ENCODE results near the gene ZNRF2. TPM values are rescaled to one million over a fixed set of nuclear protein-coding genes. Genes with fewer than 3 reads are reported as not detected.

The ZNRF2 gene
- total and polyA plus RNA-seq, 2 donors (not counting 1 experiment from before 2014, with no cell fraction given) = 2.6 to 7.9 TPM

- H3K9me3 ChIP-seq (ENCODE audit: control insufficient read depth, insufficient read depth, low read depth, low read length) = no peaks in the 10 kb centered on the region
- H3K4me3 ChIP-seq (replicated peaks in 1 of 4; ENCODE audit: control extremely low read depth in 1 of 4, insufficient read depth in 1 of 4, low read depth in 3 of 4, low read length in 4 of 4) = no peak overlapping the region
- no peak overlapping the region for H2AFZ ChIP-seq (ENCODE audit: low read length)
- TF ChIP-seq CTCF (conservative IDR thresholded peaks at IDR 0.05 in 1 of 2, IDR thresholded peaks at IDR 0.05 in 1 of 2; ENCODE audit: low read depth in 1 of 2, low read length in 2 of 2) = no peak
- TF ChIP-seq EZH2 (IDR thresholded peaks at IDR 0.05; ENCODE audit: low read length, missing control alignments) = no peak
- no peak overlapping the region for H3K27ac ChIP-seq (ENCODE audit: insufficient read depth, low read length)
- no peak overlapping the region for H3K4me2 ChIP-seq (ENCODE audit: extremely low read depth, insufficient read depth, low read length)
- no peak for DNase-seq (ENCODE audit: low read depth in 2 of 2)
- no peaks in the 10 kb centered on the region for H3K36me3 ChIP-seq (ENCODE audit: control insufficient read depth, insufficient read depth, low read length)
- H4K20me1 ChIP-seq (ENCODE audit: control insufficient read depth, extremely low read depth, insufficient read depth, low read length) = no peaks in the 10 kb centered on the region
- no peak overlapping the region for H3K9ac ChIP-seq (ENCODE audit: insufficient read depth, low read length)
- no peaks in the 10 kb centered on the region for H3K4me1 ChIP-seq (ENCODE audit: control insufficient read depth, extremely low read depth, insufficient read depth, low read length)
- no peaks in the 10 kb centered on the region for H3K79me2 ChIP-seq (ENCODE audit: control insufficient read depth, insufficient read depth, low read length)
- peaks cover 9% of the 10 kb centered on the region for H3K27me3 ChIP-seq (ENCODE audit: control insufficient read depth, insufficient read depth, low read length)
These were observed 35.1 kb upstream of the ZNRF2 start for GRCh38 chr7:30249316-30249715.

GRCh38 chr7:30249986-30250774, 34.2 kb upstream of the ZNRF2 start:
- Histone ChIP-seq H3K79me2 (ENCODE audit: control insufficient read depth, insufficient read depth, low read length) (no peaks in the 10 kb centered on the region), H3K9ac (ENCODE audit: insufficient read depth, low read length) (no peak overlapping the region), H3K4me3 (replicated peaks in 1 of 4; ENCODE audit: control extremely low read depth in 1 of 4, insufficient read depth in 1 of 4, low read depth in 3 of 4, low read length in 4 of 4) (no peak overlapping the region), H3K4me2 (ENCODE audit: extremely low read depth, insufficient read depth, low read length) (no peak overlapping the region), H3K27ac (ENCODE audit: insufficient read depth, low read length) (no peak overlapping the region), H3K36me3 (ENCODE audit: control insufficient read depth, insufficient read depth, low read length) (no peaks in the 10 kb centered on the region), H3K27me3 (ENCODE audit: control insufficient read depth, insufficient read depth, low read length) (peaks cover 9% of the 10 kb centered on the region), H3K9me3 (ENCODE audit: control insufficient read depth, insufficient read depth, low read depth, low read length) (no peaks in the 10 kb centered on the region), H2AFZ (ENCODE audit: low read length) (no peak overlapping the region), H3K4me1 (ENCODE audit: control insufficient read depth, extremely low read depth, insufficient read depth, low read length) (no peaks in the 10 kb centered on the region), H4K20me1 (ENCODE audit: control insufficient read depth, extremely low read depth, insufficient read depth, low read length) (no peaks in the 10 kb centered on the region)
- TF ChIP-seq EZH2 (IDR thresholded peaks at IDR 0.05; ENCODE audit: low read length, missing control alignments) = no peak
- no peak for TF ChIP-seq CTCF (conservative IDR thresholded peaks at IDR 0.05 in 1 of 2, IDR thresholded peaks at IDR 0.05 in 1 of 2; ENCODE audit: low read depth in 1 of 2, low read length in 2 of 2)
- no peak for DNase-seq (ENCODE audit: low read depth in 2 of 2)

- peaks cover 7% of the 10 kb centered on the region for H3K27me3 ChIP-seq (ENCODE audit: control insufficient read depth, insufficient read depth, low read length)
- H3K9ac ChIP-seq (ENCODE audit: insufficient read depth, low read length) = no peak overlapping the region
- no peaks in the 10 kb centered on the region for H4K20me1 ChIP-seq (ENCODE audit: control insufficient read depth, extremely low read depth, insufficient read depth, low read length)
- H3K4me3 ChIP-seq (replicated peaks in 1 of 4; ENCODE audit: control extremely low read depth in 1 of 4, insufficient read depth in 1 of 4, low read depth in 3 of 4, low read length in 4 of 4) = no peak overlapping the region
- no peaks in the 10 kb centered on the region for H3K4me1 ChIP-seq (ENCODE audit: control insufficient read depth, extremely low read depth, insufficient read depth, low read length)
- H3K36me3 ChIP-seq (ENCODE audit: control insufficient read depth, insufficient read depth, low read length) = no peaks in the 10 kb centered on the region
- peak; percentile 20 to 21 for DNase-seq (ENCODE audit: low read depth in 2 of 2)
- no peak overlapping the region for H2AFZ ChIP-seq (ENCODE audit: low read length)
- H3K4me2 ChIP-seq (ENCODE audit: extremely low read depth, insufficient read depth, low read length) = no peak overlapping the region
- no peaks in the 10 kb centered on the region for H3K9me3 ChIP-seq (ENCODE audit: control insufficient read depth, insufficient read depth, low read depth, low read length)
- H3K27ac ChIP-seq (ENCODE audit: insufficient read depth, low read length) = no peak overlapping the region
- no peaks in the 10 kb centered on the region for H3K79me2 ChIP-seq (ENCODE audit: control insufficient read depth, insufficient read depth, low read length)
- TF ChIP-seq CTCF (conservative IDR thresholded peaks at IDR 0.05 in 1 of 2, IDR thresholded peaks at IDR 0.05 in 1 of 2; ENCODE audit: low read depth in 1 of 2, low read length in 2 of 2) = no peak
These were observed 32.6 kb upstream of the ZNRF2 start for GRCh38 chr7:30251708-30252329.

Measured in fibroblast of lung (primary cell).